ENCODE results near the gene TMEM30A. TPM values are rescaled to one million over a fixed set of nuclear protein-coding genes. Genes with fewer than 3 reads are reported as not detected.

Gene TMEM30A
- total and polyA plus RNA-seq, 4 donors: 33.3 to 71.0 (median 45.4) TPM

GRCh38 chr6:75327807-75328206, 43.2 kb upstream of the TMEM30A start:
- no peak overlapping the region for H3K4me3 ChIP-seq (ENCODE audit: low read depth in 1 of 3, low read length in 3 of 3)
- H3K27me3 ChIP-seq (ENCODE audit: control insufficient read depth in 4 of 4, insufficient read depth in 4 of 4, low read length in 3 of 4): peaks cover 0 to 2% (median 0%) of the 10 kb centered on the region in 4 donors
- no peaks in the 10 kb centered on the region for H3K36me3 ChIP-seq (ENCODE audit: control insufficient read depth in 4 of 4, insufficient read depth in 3 of 4, low read depth in 1 of 4, low read length in 3 of 4)
- no peak for DNase-seq (ENCODE audit: low spot score)
- no peaks in the 10 kb centered on the region for H3K9me3 ChIP-seq (ENCODE audit: control insufficient read depth in 4 of 4, low read length in 3 of 4)
- no peaks in the 10 kb centered on the region for H3K4me1 ChIP-seq (ENCODE audit: control insufficient read depth in 4 of 4, insufficient read depth in 4 of 4, low read length in 3 of 4)
- H3K27ac ChIP-seq (ENCODE audit: low read depth in 1 of 2, low read length in 2 of 2): no peak overlapping the region
- no peak for TF ChIP-seq SP1 (IDR thresholded peaks at IDR 0.05)
- no peak for TF ChIP-seq CTCF (IDR thresholded peaks at IDR 0.05; ENCODE audit: low read depth, low read length, missing input control)
- no peak for TF ChIP-seq FOXA2 (IDR thresholded peaks at IDR 0.05)
- no peak for TF ChIP-seq HNF4G (IDR thresholded peaks at IDR 0.05)
- TF ChIP-seq TAF1 (conservative IDR thresholded peaks at IDR 0.05): no peak
- no peak for TF ChIP-seq ZBTB33 (IDR thresholded peaks at IDR 0.05)
- no peak for TF ChIP-seq YY1 (IDR thresholded peaks at IDR 0.05)
- TF ChIP-seq HNF4A (conservative IDR thresholded peaks at IDR 0.05): no peak
- TF ChIP-seq JUND (IDR thresholded peaks at IDR 0.05): no peak
- no peak for TF ChIP-seq FOXA1 (IDR thresholded peaks at IDR 0.05)
- no peak for TF ChIP-seq GABPA (IDR thresholded peaks at IDR 0.05 in 1 of 2, conservative IDR thresholded peaks at IDR 0.05 in 1 of 2)
- TF ChIP-seq RXRA (IDR thresholded peaks at IDR 0.05): no peak
- TF ChIP-seq MAX (IDR thresholded peaks at IDR 0.05): no peak
- TF ChIP-seq RAD21 (IDR thresholded peaks at IDR 0.05): no peak
- TF ChIP-seq, protein P1, sequence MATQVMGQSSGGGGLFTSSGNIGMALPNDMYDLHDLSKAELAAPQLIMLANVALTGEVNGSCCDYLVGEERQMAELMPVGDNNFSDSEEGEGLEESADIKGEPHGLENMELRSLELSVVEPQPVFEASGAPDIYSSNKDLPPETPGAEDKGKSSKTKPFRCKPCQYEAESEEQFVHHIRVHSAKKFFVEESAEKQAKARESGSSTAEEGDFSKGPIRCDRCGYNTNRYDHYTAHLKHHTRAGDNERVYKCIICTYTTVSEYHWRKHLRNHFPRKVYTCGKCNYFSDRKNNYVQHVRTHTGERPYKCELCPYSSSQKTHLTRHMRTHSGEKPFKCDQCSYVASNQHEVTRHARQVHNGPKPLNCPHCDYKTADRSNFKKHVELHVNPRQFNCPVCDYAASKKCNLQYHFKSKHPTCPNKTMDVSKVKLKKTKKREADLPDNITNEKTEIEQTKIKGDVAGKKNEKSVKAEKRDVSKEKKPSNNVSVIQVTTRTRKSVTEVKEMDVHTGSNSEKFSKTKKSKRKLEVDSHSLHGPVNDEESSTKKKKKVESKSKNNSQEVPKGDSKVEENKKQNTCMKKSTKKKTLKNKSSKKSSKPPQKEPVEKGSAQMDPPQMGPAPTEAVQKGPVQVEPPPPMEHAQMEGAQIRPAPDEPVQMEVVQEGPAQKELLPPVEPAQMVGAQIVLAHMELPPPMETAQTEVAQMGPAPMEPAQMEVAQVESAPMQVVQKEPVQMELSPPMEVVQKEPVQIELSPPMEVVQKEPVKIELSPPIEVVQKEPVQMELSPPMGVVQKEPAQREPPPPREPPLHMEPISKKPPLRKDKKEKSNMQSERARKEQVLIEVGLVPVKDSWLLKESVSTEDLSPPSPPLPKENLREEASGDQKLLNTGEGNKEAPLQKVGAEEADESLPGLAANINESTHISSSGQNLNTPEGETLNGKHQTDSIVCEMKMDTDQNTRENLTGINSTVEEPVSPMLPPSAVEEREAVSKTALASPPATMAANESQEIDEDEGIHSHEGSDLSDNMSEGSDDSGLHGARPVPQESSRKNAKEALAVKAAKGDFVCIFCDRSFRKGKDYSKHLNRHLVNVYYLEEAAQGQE (IDR thresholded peaks at IDR 0.05): no peak
- TF ChIP-seq NR2F2 (IDR thresholded peaks at IDR 0.05): no peak
- TF ChIP-seq, protein P2, sequence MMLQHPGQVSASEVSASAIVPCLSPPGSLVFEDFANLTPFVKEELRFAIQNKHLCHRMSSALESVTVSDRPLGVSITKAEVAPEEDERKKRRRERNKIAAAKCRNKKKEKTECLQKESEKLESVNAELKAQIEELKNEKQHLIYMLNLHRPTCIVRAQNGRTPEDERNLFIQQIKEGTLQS (IDR thresholded peaks at IDR 0.05): no peak
- TF ChIP-seq EGR1 (IDR thresholded peaks at IDR 0.05; ENCODE audit: low read depth in 2 of 2): no peak
- 79% methylated on average over 1 of the region's 1 CpG for WGBS
- no peak overlapping the region for H3K9ac ChIP-seq (ENCODE audit: low read depth in 1 of 2, low read length in 2 of 2)

Measured in liver (tissue), 9 donors.